ENCODE results near the gene MUC22. TPM values are rescaled to one million over a fixed set of nuclear protein-coding genes. Genes with fewer than 3 reads are reported as not detected.
"Not testable (repeated sequence)": the region's sequence is repeated elsewhere in the genome, so short reads cannot be mapped to it uniquely, and the experiment has no call there.

The MUC22 gene
- not detected for polyA plus RNA-seq (2012; ENCODE audit: missing spikeins)

- TF ChIP-seq TAF1 (IDR thresholded peaks at IDR 0.05; ENCODE audit: borderline replicate concordance, low read depth, low read length), result no peak
- TF ChIP-seq POLR2AphosphoS5 (IDR thresholded peaks at IDR 0.05; ENCODE audit: low read depth, low read length), result no peak
- no peak for TF ChIP-seq POLR2A (IDR thresholded peaks at IDR 0.05; ENCODE audit: low read depth, low read length)
- FAIRE-seq (no peak), DNase-seq (ENCODE audit: insufficient read length) (no peak)
Observed at GRCh38 chr6:31010393-31011060, at the start of gene MUC22. Gene MUC22 (plus strand): TSS chr6:31010474. CDS start chr6:31010707, 233 bp downstream.

- FAIRE-seq, result no peak
- no peak for DNase-seq (ENCODE audit: insufficient read length)
- TF ChIP-seq POLR2AphosphoS5 (IDR thresholded peaks at IDR 0.05; ENCODE audit: low read depth, low read length) (no peak), POLR2A (IDR thresholded peaks at IDR 0.05; ENCODE audit: low read depth, low read length) (no peak), TAF1 (IDR thresholded peaks at IDR 0.05; ENCODE audit: borderline replicate concordance, low read depth, low read length) (no peak)
Observed at GRCh38 chr6:30960907-30961673, 49.2 kb upstream of the MUC22 start.

- DNase-seq (ENCODE audit: insufficient read length), result no peak
- no peak for TF ChIP-seq POLR2A (IDR thresholded peaks at IDR 0.05; ENCODE audit: low read depth, low read length)
- TF ChIP-seq POLR2AphosphoS5 (IDR thresholded peaks at IDR 0.05; ENCODE audit: low read depth, low read length), result no peak
- no peak for TF ChIP-seq TAF1 (IDR thresholded peaks at IDR 0.05; ENCODE audit: borderline replicate concordance, low read depth, low read length)
- FAIRE-seq, result no peak
Observed at GRCh38 chr6:30962716-30963115, 47.6 kb upstream of the MUC22 start.

GRCh38 chr6:30963641-30964040, 46.6 kb upstream of the MUC22 start:
- DNase-seq (ENCODE audit: insufficient read length), result no peak
- no peak for FAIRE-seq
- TF ChIP-seq POLR2AphosphoS5 (IDR thresholded peaks at IDR 0.05; ENCODE audit: low read depth, low read length) (no peak), TAF1 (IDR thresholded peaks at IDR 0.05; ENCODE audit: borderline replicate concordance, low read depth, low read length) (no peak), POLR2A (IDR thresholded peaks at IDR 0.05; ENCODE audit: low read depth, low read length) (no peak)

GRCh38 chr6:30964075-30964474, 46.2 kb upstream of the MUC22 start:
- DNase-seq (ENCODE audit: insufficient read length) (no peak), FAIRE-seq (no peak)
- TF ChIP-seq POLR2A (IDR thresholded peaks at IDR 0.05; ENCODE audit: low read depth, low read length) (no peak), POLR2AphosphoS5 (IDR thresholded peaks at IDR 0.05; ENCODE audit: low read depth, low read length) (no peak), TAF1 (IDR thresholded peaks at IDR 0.05; ENCODE audit: borderline replicate concordance, low read depth, low read length) (no peak)

- DNase-seq (ENCODE audit: insufficient read length) (no peak), FAIRE-seq (no peak)
- TF ChIP-seq TAF1 (IDR thresholded peaks at IDR 0.05; ENCODE audit: borderline replicate concordance, low read depth, low read length) (no peak), POLR2AphosphoS5 (IDR thresholded peaks at IDR 0.05; ENCODE audit: low read depth, low read length) (no peak), POLR2A (IDR thresholded peaks at IDR 0.05; ENCODE audit: low read depth, low read length) (no peak)
Observed at GRCh38 chr6:30965140-30965601, 45.1 kb upstream of the MUC22 start.

GRCh38 chr6:30966154-30966553, 44.1 kb upstream of the MUC22 start:
- DNase-seq (ENCODE audit: insufficient read length), result no peak

GRCh38 chr6:30969171-30969570, 41.1 kb upstream of the MUC22 start:
- not testable (repeated sequence) for FAIRE-seq; DNase-seq (ENCODE audit: insufficient read length)

More at GRCh38 chr6:30966154-30966553, 44.1 kb upstream of the MUC22 start:
- TF ChIP-seq POLR2AphosphoS5 (IDR thresholded peaks at IDR 0.05; ENCODE audit: low read depth, low read length) (no peak), POLR2A (IDR thresholded peaks at IDR 0.05; ENCODE audit: low read depth, low read length) (no peak), TAF1 (IDR thresholded peaks at IDR 0.05; ENCODE audit: borderline replicate concordance, low read depth, low read length) (no peak)
- no peak for FAIRE-seq

GRCh38 chr6:30970946-30971345, 39.3 kb upstream of the MUC22 start:
- DNase-seq (ENCODE audit: insufficient read length) (no peak), FAIRE-seq (no peak)
- no peak for TF ChIP-seq POLR2AphosphoS5 (IDR thresholded peaks at IDR 0.05; ENCODE audit: low read depth, low read length)
- TF ChIP-seq TAF1 (IDR thresholded peaks at IDR 0.05; ENCODE audit: borderline replicate concordance, low read depth, low read length), result no peak
- no peak for TF ChIP-seq POLR2A (IDR thresholded peaks at IDR 0.05; ENCODE audit: low read depth, low read length)

GRCh38 chr6:30972816-30973215, 37.5 kb upstream of the MUC22 start:
- no peak for DNase-seq (ENCODE audit: insufficient read length)
- FAIRE-seq, result peak; percentile 36
- no peak for TF ChIP-seq POLR2A (IDR thresholded peaks at IDR 0.05; ENCODE audit: low read depth, low read length)
- TF ChIP-seq TAF1 (IDR thresholded peaks at IDR 0.05; ENCODE audit: borderline replicate concordance, low read depth, low read length), result no peak
- TF ChIP-seq POLR2AphosphoS5 (IDR thresholded peaks at IDR 0.05; ENCODE audit: low read depth, low read length), result no peak

- DNase-seq (ENCODE audit: insufficient read length) (no peak), FAIRE-seq (no peak)
Observed at GRCh38 chr6:30974490-30975252, 35.6 kb upstream of the MUC22 start.

More at GRCh38 chr6:30974490-30975252, 35.6 kb upstream of the MUC22 start:
- TF ChIP-seq TAF1 (IDR thresholded peaks at IDR 0.05; ENCODE audit: borderline replicate concordance, low read depth, low read length), result no peak
- no peak for TF ChIP-seq POLR2A (IDR thresholded peaks at IDR 0.05; ENCODE audit: low read depth, low read length)
- no peak for TF ChIP-seq POLR2AphosphoS5 (IDR thresholded peaks at IDR 0.05; ENCODE audit: low read depth, low read length)
